Stimulated activated CD4-positive, alpha-beta T cell treated with anti-CD3 and anti-CD28 coated beads, Interleukin-4, amount 100 ng/mL, for 4 hours (primary cell): ENCODE results near the gene WBP2.

Experiments
- DNase-seq, 2 experiments: peaks; one replicate each; pipeline ENCODE4 v3.0.0-alpha.2; 2020

The WBP2 gene

DNA sequence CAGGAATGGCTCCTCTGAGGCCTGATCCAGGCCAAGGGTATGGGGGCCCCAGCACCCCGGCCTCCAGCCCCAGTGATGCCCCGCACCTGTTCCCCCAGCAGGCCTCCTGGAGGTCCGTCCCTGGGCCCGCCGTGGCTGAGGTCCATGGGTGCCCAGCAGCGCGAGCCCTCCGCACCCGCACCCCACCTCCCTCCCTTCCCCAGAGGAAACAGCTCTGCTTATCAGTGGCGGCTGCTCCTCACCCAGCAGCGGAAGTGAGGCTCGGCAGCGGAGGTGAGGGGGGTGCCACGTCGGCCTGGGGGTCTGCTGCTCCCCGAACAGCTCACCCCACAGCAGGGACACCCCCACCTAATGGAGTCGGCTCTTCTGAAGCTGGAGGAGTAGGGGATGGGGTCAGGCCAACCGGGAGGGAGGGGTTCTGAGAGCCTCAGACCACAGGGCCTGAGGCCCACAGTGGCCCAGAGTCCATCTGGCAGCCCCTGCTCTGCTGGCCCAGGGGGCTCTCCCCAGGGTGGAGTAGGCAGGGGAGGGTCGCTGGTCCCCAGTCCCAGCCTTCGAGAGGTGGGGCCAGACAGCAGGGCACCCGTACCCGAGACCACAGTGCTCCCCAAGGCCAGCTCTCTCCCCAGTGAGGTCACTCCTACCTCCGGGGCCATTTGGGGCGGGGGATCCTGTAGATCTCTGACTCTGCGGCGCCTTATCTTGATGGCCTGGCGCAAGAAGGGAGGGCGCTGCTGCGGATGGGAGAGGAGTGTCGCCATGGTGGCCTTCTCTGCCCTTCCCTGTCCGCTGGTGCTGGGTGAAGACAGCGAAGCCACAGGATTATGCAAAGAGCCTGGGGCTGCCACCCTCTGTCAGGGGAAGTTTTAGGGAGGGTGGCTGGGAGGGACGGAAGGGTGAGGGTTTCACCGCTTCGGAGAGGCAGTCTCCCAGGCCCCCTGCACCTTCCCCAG lies 11.3 kb downstream of the WBP2 start, which contains the start of gene UNC13D:
TSS of gene UNC13D (minus strand) at position 828 of the 953 bp plus-strand sequence. CDS start at position 761, 67 bp downstream.
- peak; percentile 51 for DNase-seq

DNA sequence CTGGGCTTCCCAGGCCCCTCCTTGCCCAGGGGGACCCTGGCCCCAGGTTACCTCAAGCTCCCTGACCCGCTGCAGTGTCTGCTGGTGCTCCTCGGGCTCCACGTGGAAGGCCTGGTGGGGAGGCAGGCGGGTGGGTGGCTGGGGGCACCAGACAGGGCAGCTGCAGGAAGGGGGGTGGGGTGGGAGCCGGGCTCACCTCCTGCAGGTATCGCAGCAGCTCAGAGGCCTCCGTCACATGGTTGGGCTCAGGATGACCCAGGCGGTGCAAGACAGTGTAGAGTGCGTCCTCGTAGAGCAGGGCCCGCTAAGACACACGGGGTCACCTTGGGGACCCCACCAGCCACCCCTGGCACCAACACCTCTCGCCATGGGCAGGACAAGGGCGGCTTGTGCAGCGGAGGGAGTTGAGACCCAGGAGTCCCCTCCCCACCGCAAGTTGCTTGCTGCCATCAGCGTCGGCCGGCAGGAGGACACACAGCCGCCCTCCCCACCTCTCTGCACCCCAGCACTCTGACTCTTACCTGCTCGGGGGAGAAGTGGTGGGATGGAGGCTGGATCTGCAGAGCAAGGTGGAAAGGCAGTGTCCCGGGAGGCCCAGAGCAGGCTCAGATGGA lies 12.1 kb downstream of the WBP2 start:
- DNase-seq: no peak

DNA sequence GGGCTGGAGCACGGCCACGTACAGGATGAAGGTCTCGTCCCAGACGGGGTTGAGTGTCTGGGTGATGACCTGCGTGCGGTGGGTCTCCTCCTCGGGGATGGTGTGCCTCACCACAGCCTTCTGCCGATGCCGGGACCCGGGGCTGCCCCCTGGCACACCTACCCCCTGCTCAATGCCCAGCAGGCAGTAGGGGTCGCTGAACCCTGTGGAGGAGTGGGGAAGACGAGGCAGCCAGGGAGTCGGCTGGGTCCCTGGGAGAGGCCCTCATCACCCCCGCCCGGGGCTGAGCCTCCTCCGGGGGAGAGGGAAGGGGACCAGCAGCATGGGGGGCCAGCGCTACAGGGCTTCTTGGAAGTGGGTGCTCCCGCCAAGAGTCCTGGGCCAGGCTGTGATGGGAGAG lies 12.7 kb downstream of the WBP2 start:
- no peak for DNase-seq

DNA sequence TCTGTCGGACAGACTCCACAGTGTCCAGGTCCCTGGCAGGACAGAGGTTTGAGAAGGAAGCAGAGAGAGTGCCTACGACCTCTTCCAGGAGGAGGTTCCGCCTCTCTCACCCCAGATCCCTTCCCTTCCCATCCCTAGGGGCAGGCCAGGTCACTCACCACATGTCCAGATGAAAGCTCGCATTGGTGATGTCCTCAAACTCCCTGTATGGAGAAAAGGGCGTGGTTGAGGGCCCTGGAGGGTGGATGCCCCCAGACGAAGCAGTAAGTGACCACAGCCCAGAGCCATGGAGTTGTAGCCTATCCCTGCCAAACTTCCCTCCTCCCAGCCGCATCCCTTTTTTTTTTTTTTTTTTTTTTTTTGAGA lies 14.4 kb downstream of the WBP2 start:
- DNase-seq: no peak

DNA sequence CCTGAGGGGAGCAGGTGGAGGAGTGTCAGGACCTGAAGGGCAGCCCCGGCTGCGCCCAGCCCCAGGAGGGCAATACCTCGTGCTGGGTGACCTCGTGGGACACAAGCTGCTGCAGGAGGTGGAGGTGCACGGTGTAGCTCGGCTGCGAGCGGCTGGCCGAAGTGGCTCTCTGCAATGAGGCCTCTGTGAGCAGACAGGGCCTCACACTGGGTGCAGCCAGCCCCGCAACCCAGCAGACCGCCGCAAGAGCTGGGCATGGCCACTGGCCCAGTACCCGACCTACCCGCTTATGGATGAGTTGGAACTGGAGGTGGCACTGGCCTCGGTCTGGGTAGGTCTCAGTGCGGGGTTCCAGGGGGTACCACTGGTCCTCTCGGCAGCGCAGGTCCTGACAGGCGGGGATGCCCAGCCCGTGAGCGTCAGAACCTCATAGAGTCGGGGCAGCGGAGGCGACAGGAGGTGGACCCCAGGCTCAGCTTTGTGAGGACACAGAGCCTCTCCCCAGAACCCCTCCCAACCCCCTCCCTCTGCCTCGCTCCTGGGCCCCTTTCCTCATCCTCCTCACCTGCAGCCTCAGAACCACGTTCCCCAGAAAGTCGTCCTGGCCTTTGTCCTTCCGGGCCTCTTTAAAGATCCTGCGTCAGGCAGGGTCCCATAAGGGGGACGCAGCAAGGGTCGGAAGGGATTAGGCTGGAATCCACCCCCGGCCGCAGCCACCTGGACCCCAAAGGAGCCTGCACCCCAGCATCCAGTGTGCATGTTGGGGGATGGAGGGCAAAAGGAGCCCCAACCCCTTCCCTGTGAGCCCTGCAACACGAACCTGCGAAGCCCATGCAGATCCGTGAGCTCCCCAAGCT lies 15.0 kb downstream of the WBP2 start:
- DNase-seq: no peak

DNA sequence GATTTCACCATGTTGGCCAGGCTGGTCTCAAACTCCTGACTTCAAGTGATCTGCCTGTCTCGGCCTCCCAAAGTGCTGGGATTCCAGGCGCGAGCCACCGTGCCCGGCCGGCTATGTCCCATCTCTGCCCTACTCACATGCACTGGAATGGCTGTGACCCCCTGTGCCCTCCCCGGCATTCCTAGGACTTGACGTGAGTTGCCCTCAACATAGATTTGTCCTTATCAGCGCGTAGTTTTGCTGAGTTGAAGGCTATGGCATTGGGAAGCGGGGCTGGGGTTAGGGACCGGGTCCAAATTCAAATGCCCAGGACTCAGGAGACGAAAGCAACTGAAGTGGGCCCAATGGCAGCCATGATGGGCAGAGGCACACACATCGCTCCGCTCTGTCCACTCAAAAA lies 16.7 kb downstream of the WBP2 start:
- no peak for DNase-seq

DNA sequence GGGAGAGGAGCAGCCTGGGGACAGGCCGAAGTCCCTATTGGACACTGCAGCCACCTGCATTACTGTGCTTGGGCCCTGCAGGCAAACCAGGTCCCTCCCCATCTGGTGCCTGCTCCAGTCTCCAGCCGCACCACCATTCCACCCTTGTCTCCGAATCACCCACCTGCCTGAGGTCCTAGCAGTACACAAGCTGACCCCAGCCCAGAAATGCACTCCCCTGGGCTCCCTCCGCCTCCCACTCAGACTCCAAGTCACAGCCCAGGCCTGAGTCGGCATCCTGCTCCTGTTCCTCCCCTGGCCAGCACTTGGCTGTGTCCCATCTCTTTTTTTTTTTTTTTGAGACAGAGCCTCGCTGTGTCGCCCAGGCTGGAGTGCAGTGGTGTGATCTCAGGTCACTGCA lies 17.2 kb downstream of the WBP2 start:
- no peak for DNase-seq

DNA sequence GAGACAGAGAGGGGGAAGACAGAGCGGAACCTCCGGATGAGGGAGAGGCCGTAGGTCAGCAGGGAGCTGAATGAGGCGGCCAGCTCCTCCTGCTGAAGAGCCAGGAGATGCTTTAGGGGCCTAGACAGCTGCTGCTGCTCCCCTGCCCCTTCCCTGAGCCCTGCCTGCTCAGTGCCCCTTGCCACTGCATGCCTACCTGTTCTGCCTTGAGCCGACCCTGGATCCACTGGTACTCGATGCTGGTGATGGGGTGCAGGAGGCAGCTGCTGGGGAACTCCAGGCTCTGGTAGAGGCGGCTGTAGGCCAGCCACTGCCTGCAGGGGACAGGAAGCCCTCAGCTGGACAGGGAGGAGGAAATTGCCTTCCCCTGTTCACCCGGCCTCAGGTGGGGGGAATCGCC lies 18.5 kb downstream of the WBP2 start:
- DNase-seq: no peak

DNA sequence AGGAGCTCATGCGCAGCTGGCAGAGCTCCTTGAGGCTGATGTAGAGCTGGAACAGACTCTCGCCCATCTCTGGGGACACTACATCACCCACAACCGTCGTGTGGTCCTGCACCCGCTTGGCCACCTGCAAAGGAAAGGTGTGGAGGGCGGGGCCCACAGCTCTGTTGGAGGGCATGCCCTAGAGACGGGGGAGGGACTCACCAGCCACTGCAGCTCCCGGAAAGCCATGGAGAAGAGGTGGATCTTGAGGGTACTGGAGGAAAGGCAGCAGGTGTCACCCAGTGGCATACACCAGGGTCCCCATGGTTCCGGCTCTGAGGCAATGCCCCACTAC lies 19.5 kb downstream of the WBP2 start:
- DNase-seq: no peak

DNA sequence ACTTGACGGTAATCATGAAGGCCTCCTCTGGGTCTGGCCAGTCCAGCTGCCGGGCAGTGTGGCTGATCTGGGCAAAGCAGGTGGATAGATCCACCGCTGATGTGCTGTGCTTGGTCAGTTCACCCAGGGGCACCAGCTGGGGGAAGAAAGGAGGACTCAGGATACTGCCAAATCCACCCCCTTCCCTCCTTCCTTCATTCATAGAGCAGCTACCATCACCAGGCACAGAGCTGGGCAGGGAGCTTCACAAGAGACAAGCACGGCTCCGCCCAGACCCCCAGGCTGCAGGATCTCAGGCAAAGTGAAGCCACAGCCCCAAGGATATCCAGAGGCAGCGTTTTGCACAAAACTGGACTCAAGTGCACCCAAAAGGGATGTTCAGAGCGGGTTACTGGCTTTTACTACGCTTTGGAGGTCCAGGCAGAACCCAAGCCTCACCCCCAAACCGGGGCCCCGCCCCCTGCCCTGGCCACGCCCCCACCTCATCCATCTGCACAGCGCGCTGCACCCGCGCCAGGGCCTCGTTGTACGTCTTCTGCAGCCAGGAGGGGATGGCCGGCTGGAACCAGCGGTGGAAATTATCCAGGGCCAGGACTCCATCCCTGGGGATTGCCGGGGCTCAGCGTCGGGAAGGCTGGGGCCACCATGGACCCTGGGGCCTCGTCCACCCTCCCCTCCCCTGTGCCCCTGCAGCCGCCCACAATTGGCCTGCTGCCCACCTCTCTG lies 20.0 kb downstream of the WBP2 start:
- no peak for DNase-seq

DNA sequence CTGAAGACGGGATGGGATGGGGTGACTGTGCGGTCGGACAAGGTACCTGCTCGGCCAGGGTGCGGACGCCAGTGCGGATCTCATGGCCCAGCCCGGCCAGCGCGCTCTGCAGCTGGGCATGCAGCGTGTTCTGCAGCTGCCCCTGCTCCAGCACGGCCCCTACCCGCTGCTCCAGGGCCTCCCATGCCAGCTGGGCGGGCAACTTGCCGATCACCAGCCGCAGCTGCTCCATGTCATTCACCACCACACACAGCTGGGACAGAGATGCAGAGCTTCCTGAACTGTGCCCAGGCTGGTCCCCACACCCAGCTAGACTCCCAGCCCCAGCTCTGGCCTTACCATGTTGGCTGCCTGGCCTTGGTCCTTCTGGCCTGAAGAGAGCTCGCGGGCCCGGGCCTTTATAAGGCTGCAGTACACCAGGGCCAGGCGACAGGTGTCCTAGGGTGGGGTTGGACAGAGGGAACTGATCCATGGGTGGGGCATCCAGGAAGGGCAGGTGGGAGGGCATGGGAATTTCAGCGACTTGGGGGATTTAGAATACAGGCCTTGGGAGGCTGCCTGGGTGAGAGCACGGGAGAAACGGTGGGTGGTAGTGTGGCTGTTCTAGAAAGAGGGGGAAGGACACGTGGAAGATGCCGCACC lies 20.7 kb downstream of the WBP2 start:
- DNase-seq: no peak

DNA sequence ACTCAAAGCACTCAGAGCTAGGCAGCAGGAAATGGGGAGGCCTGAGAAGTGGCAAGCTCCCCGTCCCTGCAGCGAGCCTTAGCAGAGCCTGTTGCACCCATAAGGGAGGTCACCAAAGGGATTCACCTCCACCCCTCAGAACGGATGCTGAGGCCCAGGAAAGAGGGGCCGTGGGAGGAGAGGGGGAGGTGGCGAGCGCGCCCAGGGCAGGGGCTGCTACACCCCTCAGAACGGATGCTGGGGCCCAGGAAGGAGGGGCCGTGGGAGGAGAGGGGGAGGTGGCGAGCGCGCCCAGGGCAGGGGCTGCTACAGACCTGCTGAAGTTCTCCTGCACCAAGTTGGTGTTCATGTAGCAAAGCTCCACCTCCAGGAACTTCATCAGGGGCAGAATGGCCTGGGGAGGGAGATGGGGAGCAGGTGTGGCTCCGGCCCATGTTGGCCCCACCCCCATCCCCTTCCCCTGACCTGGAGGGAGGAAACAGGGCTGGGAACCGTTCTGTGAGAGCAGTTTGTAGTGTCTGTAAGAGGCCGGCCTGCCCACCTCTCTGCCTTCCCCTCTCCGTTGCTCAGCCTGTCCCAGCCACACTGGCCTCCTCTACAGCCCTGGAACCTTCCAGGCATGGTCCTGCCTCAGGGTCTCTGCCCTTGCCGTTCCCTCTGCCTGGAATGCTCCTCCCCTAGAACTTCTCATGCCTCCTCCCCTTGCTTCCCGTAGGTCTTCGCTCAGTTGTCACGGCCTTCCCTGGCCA lies 22.3 kb downstream of the WBP2 start:
- no peak for DNase-seq

DNA sequence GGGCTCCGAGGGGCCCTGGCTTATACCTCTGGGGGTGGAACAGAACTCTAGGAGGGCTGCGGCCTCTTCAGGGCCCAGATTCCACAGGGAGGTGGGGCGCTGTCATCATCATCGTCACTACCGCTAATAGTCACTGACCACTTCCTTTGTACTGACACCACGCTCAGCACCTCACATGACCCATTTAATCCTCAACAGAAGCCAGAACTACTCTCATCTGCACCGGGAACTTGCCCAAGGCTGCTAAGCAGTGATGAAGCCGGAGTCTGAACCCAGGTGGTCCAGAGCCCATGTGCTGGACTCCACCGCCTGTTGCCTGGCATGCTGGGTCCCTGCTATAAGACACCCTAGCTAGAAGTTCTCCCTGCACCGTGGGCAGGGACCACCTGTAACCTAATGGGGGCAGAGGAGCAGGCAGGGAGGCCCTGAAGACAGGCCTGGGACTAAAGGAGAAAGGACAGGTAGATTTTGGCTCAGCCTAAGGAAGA lies 22.9 kb downstream of the WBP2 start:
- peak in 1 of 2 experiments; percentile 29 for DNase-seq

DNA sequence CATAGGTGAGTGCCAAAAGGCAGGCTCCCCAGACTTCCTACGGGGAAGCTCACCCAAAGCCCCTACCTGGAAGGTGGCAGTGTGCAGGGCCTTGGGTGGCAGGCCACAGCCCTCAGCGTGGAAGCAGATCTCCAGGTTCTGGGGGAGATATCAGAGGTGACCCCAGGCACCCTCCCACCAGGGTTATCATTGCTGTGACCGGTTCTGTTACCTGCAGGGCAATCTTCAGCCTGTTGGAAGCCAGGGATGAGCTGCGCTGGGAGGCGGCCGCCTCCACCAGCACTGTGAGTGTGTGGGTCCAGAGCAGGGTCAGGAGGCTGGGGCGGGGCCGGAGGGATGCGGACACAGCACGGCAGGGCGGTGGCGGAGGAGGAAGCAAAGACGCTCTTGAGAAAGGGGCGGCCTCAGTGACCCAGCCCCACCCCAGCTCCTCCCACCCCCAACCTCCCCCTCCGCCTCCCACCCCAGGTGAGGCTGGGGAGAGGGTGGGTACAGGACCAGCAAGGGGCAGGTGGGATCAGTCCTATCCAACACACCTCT lies 24.0 kb downstream of the WBP2 start:
- DNase-seq: no peak

DNA sequence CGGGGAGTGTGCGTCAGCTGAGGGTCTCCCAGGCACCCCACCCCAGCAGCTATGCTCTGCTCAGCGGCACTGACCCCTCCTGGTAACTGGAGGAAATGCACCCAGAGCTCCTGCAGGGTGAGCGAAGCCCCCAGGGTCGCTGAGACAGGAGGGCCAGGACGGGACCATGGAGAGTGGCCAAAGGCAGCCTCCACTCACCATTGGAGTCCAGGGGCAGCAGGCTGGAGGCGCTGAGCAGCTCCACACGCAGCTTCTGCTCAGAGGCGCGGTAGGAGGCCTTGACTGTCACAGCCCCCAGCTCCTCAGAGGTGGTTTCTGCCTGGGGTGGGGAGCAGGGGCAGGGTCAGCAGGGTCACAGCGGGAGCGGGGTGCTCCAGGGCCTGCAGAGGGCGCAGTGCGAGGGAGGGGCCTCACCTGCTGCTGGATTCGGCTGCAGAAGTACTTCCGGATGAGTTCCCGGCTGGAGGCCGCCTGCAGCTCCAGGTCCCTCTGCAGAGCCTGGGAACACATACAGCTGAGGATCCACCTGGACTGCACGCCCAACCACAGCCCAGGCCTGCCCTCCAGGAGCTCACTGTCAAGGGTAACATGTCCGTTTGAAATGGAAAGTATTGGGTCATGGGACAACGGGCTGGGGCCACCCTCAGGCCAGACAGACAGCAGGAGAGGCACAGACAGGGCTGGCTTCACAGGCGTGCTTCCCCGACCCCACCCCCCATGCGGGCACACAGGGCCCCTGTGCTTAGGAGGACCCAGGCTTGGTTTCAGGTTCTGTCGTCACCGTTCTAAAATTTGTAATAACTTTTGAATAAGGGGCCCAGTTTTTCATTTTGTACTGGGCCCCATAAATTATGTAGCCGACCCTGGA lies 24.7 kb downstream of the WBP2 start:
- DNase-seq: peak in 1 of 2 experiments; percentile 40

DNA sequence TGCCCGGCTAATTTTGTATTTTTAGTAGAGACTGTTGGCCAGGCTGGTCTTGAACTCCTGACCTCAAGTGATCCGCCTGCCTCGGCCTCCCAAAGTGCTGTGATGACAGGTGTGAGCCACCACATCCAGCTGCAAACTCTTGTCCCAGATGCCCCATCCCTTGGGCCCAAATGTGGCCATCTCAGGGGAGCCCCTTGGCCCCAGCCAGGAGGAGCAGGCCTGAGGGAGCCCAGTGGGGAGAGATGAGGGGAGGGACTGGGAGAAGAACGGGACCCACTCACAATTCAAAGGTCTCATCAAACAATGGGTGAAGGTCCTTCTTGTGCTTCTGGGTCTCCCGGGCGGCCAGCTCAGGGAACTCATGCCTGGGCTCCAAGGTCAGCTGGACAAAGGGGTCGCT lies 25.4 kb downstream of the WBP2 start:
- no peak for DNase-seq

DNA sequence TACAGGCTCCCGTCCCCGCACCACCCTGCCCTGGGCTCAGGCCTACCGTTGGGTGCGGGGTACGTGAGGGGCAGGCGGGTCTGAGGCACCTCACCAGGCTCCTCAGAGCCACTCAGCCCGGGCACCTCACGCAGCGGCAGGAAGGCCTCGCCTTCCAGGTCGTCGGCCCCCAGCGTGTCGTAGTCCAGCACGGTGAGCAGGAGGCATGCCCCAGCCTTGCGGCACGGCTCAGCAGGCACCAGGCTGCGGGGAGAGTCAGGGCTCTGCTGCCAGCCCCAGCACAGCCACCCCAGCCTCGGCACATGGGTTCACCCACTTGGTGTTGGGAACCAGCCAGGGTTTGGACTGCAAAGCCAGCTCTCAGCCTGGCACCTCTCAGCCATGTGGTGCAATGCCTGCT lies 26.4 kb downstream of the WBP2 start:
- DNase-seq: no peak

DNA sequence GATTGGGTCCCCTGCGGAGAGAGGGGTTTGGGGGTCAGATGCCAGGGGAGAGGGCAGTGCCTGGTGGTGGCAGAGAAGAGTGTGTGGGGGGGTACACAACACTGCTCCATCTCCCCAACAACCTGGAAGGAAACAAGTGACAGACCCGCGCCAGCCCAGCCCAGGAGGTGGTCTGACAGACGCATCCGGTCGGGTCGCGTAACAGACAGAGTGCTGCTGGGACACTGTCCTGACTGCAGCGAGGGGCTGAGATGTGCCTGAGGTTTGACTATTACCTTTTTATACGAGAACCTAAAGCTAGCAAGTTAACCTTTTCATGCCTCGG lies 27.1 kb downstream of the WBP2 start:
- no peak for DNase-seq

DNA sequence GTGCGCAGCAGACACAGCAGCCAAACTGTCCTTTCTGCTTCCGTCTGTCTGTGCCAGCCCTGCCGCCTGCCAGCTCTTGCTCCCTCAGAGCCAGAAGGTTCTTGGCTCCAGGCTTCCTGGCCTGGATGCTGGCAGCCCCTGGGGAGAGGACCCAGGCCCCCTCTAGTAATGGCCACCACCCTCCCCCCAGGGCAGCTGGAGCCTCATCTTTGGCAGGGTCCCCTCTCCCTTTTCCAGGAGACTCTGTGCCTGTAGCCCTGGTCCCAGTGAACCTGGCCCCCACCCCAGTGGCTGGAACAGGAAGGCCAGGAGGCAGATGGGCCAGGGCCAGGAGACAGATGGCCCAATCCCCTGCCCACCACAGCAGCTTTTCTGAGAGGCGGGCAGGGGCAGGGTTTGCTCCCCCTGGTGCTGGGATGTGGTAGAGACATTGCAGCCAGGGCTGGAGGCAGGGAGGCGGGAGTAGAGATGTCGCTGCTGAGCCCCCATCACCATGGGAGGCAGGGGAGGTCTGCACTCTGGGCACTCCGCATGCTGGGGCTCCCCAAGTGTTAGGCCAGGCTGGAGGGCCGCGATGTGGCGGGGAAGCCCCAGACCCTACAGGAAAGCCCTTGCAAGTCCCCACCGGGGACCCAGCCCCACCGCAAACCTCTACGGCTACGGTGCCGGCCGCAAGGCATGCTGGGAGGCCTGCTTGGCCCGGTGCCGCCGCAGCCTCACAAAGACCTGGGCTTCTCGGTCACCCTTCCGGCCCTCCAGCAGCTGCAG lies 27.6 kb downstream of the WBP2 start:
- peak; percentile 56 to 63 for DNase-seq
